ENCODE measurements around the gene SH2D2A. TPM values are rescaled to one million over a fixed set of nuclear protein-coding genes. Genes with fewer than 3 reads are reported as not detected.
A peak's percentile ranks its signal among the peaks of the same experiment; 100 is the strongest.
"Not testable (repeated sequence)": the region's sequence is repeated elsewhere in the genome, so short reads cannot be mapped to it uniquely, and the experiment has no call there.

SH2D2A gene
- total RNA-seq, 1 donor from 2014 or later = 2.2 TPM

DNA sequence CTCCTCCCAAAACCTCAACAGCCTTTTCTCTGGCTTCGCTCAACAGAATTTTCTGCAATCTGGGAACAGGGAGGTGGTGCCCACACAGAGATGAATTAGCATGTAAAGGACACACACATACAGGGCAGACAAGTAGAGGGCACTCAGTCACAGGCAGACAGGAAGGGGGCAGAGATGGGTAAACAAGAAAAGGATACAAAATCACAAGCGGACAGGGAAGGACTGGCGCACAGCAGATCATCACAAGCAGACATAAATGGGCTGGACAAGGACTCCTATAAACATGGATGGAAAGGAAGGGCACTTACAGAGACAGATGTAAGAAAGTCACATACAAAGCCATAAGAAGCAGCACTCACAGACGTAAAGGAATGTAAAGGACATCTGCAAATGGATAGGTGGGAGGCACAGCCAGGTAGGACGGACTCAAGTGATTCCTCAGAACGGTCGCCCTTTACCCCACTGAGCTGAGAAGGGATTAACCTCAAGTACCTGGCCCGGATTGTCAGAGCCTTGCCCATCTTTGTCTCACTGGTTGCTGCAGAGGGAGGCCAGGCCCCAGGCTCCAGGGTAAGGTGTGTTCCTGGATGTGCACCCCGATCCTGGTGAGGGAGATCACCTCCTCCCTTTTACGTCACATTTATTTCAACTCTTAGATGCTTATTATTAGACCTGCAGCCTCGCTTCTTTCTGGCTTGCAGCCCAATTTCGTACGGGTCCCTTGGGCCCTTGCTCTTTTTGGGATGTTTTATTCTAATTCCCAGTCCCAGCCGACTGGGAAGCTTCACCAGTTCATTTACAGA lies 50.1 kb downstream of the SH2D2A start:
- Mint-ChIP-seq H3K27ac (no peak overlapping the region), H3K4me3 (no peak overlapping the region), H3K36me3 (peaks cover 18% of the 10 kb centered on the region), H3K9me3 (no peaks in the 10 kb centered on the region), H3K27me3 (no peaks in the 10 kb centered on the region), H3K4me1 (ENCODE audit: unreplicated experiment) (peaks cover 30% of the 10 kb centered on the region)
- TF ChIP-seq, protein P1, sequence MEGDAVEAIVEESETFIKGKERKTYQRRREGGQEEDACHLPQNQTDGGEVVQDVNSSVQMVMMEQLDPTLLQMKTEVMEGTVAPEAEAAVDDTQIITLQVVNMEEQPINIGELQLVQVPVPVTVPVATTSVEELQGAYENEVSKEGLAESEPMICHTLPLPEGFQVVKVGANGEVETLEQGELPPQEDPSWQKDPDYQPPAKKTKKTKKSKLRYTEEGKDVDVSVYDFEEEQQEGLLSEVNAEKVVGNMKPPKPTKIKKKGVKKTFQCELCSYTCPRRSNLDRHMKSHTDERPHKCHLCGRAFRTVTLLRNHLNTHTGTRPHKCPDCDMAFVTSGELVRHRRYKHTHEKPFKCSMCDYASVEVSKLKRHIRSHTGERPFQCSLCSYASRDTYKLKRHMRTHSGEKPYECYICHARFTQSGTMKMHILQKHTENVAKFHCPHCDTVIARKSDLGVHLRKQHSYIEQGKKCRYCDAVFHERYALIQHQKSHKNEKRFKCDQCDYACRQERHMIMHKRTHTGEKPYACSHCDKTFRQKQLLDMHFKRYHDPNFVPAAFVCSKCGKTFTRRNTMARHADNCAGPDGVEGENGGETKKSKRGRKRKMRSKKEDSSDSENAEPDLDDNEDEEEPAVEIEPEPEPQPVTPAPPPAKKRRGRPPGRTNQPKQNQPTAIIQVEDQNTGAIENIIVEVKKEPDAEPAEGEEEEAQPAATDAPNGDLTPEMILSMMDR (conservative IDR thresholded peaks at IDR 0.05) = no peak
- DNase-seq (ENCODE audit: extremely low spot score, unreplicated experiment) = no peak

- no peak overlapping the region for H3K4me3 Mint-ChIP-seq
- no peak for DNase-seq (ENCODE audit: extremely low spot score, unreplicated experiment)
- TF ChIP-seq, protein P1 (conservative IDR thresholded peaks at IDR 0.05) = no peak
- no peak overlapping the region for H3K27ac Mint-ChIP-seq
- no peaks in the 10 kb centered on the region for H3K9me3 Mint-ChIP-seq
- peaks cover 10% of the 10 kb centered on the region for H3K36me3 Mint-ChIP-seq
- no peaks in the 10 kb centered on the region for H3K27me3 Mint-ChIP-seq
- peaks cover 23% of the 10 kb centered on the region for H3K4me1 Mint-ChIP-seq (ENCODE audit: unreplicated experiment)
Measured at GRCh38 chr1:156765666-156766065, 51.0 kb downstream of the SH2D2A start.

- H3K9me3 Mint-ChIP-seq; H3K27ac Mint-ChIP-seq; H3K36me3 Mint-ChIP-seq; DNase-seq (ENCODE audit: extremely low spot score, unreplicated experiment); H3K4me3 Mint-ChIP-seq; H3K27me3 Mint-ChIP-seq: not testable (repeated sequence)
- peaks cover 26% of the 10 kb centered on the region for H3K4me1 Mint-ChIP-seq (ENCODE audit: unreplicated experiment)
Measured at GRCh38 chr1:156765136-156765535, 51.5 kb downstream of the SH2D2A start.

- Mint-ChIP-seq H3K4me1 (ENCODE audit: unreplicated experiment) (peaks cover 11% of the 10 kb centered on the region), H3K4me3 (no peak overlapping the region), H3K27ac (peak overlapping the region; percentile 92), H3K36me3 (no peaks in the 10 kb centered on the region), H3K9me3 (no peaks in the 10 kb centered on the region), H3K27me3 (no peaks in the 10 kb centered on the region)
- DNase-seq (ENCODE audit: extremely low spot score, unreplicated experiment) = no peak
- TF ChIP-seq, protein P1 (conservative IDR thresholded peaks at IDR 0.05) = no peak
Measured at GRCh38 chr1:156760796-156761104, 55.9 kb downstream of the SH2D2A start.

- Mint-ChIP-seq H3K9me3 (no peaks in the 10 kb centered on the region), H3K27me3 (no peaks in the 10 kb centered on the region), H3K4me3 (peak overlapping the region; percentile 11), H3K27ac (peak overlapping the region; percentile 92), H3K4me1 (ENCODE audit: unreplicated experiment) (peaks cover 13% of the 10 kb centered on the region), H3K36me3 (no peaks in the 10 kb centered on the region)
- TF ChIP-seq, protein P1 (conservative IDR thresholded peaks at IDR 0.05) = no peak
- DNase-seq (ENCODE audit: extremely low spot score, unreplicated experiment) = no peak
Measured at GRCh38 chr1:156760092-156760795, 56.4 kb downstream of the SH2D2A start.

DNA sequence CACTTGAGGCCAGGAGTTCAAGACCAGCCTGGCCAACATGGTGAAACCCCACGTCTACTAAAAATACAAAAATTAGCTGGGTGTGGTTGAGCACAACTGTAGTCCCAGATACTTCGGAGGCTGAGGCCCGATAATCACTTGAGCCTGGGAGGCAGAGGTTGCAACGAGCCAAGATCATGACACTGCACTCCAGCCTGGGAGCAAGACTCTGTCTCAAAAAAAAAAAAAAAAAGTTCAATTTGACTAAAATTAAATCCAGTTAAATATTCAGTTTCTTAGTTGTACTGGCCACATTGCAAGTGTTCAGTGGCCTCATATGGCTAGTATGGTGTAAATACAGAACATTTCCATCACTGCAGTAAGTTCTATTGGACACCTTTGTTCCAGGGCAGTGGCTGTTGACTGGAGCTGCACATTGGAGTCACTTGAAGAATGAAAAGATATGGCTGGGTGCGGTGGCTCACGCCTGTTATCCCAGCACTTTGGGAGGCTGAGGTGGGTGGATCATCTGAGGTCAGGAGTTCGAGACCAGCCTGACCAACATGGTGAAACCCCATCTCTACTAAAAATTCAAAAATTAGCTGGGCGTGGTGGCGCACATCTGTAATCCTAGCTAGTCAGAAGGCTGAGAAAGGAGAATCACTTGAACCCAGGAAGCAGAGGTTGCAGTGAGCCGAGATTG lies 58.9 kb downstream of the SH2D2A start:
- not testable (repeated sequence) for H3K9me3 Mint-ChIP-seq; H3K27me3 Mint-ChIP-seq; H3K36me3 Mint-ChIP-seq; H3K27ac Mint-ChIP-seq; DNase-seq (ENCODE audit: extremely low spot score, unreplicated experiment); H3K4me3 Mint-ChIP-seq
- peaks cover 21% of the 10 kb centered on the region for H3K4me1 Mint-ChIP-seq (ENCODE audit: unreplicated experiment)

Measured in type B pancreatic cell (in vitro differentiated cells).